ENCODE data around the gene XYLT1.
"Not testable (repeated sequence)": the region's sequence is repeated elsewhere in the genome, so short reads cannot be mapped to it uniquely, and the experiment has no call there.

The XYLT1 gene

DNA sequence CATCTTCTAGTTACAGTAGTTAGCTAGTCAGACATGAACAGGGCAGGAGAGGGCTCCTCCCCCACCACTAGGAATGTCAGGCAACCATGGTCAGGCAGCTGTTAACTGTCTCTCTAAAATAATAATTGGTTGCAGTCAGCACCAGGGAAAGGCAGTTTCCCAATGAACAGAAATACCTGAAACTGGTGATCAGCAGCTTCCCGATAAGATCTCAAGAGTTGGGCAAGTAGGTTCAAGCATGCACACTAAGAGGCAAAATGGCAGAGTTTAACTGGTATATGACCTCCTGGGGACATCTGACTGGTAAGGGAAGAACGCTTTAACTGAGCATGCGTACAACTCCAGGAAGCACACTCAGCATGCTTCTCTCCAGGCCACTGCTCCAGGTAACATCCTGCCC is 12.6 kb upstream of the XYLT1 start:
- DNase-seq (ENCODE audit: low spot score), result no peak

DNA sequence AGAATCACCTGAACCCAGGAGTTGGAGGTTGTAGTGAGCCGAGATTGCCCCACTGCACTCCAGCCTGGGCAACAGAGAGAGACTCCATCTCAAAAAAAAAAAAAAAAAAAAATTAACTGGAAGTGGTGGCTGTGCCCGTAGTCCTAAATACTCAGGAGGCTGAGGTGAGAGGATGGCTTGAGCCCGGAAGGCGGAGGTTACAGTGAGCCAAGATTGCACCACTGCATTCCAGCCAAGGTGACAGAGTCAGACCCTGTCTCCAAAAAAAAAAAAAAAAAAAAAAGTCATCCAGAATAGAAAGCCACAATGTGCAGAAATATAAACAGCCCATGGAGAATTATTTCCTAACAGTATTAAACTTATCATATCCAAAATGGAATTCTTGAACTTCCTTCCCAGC is 11.6 kb upstream of the XYLT1 start:
- not testable (repeated sequence) for DNase-seq (ENCODE audit: low spot score)

DNA sequence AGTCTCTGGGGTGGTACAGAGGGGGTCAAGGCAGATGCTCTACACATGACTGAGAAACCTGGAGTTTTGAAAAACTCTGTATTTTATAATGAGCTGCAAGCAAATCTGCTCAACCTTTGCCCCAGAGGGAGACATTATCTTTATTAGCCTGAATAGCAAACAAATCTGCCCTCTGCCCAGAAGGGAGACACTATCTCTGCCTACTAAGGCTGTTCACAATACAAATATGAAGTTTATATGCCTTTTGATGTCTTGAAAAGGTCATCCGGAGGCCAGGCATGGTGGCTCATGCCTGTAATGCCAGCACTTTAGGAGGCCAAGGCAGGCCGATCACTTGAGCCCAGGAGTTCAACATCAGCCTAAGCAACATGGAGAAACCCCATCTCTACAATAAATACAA is 11.0 kb upstream of the XYLT1 start:
- DNase-seq (ENCODE audit: low spot score), result no peak

DNA sequence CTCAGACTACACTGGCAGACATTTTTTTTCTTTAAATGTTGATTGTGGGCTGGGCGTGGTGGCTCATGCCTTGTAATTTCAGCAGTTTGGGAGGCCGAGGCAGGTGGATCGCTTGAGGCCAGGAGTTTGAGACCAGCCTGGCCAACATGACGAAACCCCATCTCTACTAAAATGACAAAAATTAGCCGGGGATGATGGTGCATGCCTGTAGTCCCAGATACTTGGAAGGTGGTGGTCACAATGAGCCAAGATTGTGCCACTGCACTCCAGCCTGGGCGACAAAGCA is 6.4 kb upstream of the XYLT1 start:
- not testable (repeated sequence) for DNase-seq (ENCODE audit: low spot score)

DNA sequence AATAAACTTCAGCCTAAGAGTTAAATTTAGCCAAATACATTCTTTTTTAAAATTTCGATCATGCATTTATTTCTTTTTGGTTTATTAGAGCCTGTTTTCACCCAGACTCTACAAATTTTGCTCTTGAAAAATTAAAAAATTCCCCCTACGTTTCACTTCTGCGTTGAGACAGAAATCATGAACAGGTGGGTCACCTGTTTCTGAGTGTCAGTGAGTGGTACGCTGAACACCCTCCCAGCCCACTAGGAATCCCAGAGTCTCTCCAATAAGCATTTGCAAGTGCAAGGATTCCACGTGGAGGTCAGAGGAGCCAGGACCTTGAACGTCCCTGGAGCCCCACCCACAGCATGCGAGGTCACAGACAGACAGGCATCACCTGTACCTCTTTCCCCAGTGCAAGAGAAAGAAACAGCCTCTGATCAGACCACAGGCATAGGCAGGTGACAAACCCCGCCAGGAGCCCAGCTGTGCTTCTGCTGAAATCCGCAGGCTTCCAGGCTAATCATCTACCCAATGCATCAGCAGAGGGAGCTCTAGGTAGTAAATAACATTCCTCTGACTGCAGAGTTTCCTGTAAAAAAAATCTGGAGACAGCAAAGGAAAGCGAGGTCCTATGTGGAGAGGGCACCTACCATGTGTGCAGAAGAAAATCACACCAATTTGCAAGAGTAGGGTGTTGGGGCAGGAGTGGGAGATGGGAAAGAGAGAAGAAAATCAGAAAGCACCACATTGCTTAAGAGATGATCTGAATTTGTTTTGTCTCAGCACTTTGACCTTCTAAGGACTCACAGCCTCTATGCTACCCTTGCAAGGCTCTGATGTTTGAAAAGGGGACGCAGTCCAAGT is 5.9 kb upstream of the XYLT1 start:
- peak; percentile 60 for DNase-seq (ENCODE audit: low spot score)

DNA sequence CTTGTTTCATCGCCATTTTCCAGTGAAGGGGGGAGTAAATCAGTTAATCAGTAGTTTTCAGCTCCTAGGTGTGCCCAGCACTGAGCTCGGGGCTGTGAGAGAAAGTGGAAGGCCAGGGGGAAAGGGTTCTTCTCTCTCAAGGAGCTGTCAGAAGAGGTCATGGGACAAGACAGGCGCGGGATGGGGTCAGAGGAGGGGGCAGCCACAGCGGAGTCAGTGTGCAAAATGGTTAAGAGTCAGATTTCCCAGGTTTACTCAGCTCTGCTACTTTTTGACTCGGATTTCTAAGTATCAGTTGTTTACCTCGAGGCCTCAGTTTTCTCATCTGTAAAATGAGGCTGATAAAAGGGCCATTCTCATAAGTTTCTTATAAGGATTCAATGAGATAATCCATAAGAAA is 4.3 kb upstream of the XYLT1 start:
- DNase-seq (ENCODE audit: low spot score), result no peak

DNA sequence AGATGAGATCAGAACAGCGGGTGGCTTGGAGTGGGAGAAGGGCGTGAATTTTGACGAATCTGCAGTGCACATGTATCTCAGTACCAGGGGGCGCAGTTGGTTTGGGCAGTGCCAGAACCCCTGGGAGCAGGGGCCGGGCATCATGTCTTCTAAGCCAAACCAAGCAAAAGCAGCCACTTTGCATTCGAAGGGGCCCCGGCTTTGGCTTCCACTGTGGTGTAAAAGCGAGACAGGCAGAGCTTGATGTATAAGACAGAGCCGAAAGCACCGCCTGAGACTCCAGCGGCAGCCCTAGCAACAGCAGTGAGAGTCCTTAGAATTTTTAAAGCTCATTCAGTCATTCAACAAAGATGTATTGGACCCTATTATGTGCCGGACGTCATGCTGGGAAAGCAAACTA is 3.8 kb upstream of the XYLT1 start:
- DNase-seq (ENCODE audit: low spot score), result no peak

DNA sequence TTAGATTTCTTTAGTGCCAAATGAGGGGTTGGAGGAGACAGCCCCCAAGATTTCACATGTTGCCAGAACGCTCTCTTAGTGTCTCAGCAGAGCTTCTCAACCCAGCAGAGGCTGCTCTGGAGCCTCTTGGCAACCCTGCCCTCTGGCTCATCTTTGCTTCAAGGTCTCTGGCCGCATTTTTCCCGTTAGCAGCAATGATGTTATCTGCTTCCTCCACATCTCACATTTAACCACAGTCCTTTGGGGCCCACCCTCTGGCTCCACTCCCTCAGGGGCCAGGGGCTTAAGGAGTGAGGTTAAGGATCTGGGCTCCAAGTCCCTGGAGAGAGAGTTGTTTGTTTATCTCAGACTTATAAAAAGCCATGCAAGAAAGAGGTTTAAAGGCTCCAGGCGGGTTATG is 3.3 kb upstream of the XYLT1 start:
- DNase-seq (ENCODE audit: low spot score), result no peak

DNA sequence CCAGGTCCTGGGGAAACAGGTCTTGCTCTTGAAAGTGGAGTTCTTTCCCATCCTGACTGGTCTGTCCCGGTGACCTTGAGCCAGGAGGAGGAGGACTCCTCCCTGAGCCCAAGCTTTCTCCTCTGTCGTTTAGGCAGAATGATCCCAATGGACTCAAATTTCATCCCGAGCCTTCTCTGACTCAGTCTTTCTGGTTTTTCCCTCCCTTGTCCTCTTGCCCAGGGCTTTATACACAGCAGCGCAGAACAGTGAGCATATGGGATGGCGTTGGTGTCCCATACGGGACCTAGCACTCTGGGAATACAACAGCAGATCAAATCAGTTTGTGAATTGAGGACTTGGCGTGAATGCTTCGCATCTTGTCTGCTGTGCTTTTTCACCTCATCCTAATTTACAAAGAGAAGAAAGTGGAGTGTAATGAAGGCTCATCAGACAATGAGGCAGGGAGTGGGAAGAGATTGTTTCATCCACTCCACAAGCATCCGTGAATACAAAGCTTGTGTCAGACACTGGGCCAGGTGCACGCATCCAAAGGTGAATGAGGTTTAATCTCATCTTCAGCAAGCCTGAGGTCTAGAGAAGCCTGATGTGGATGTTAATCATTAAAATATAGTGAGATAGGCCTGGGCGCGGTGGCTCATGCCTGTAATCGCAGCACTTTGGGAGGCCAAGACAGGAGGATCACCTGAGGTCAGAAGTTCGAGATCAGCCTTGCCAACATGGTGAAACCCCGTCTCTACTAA is 1.1 kb upstream of the XYLT1 start:
- no peak for DNase-seq (ENCODE audit: low spot score)

DNA sequence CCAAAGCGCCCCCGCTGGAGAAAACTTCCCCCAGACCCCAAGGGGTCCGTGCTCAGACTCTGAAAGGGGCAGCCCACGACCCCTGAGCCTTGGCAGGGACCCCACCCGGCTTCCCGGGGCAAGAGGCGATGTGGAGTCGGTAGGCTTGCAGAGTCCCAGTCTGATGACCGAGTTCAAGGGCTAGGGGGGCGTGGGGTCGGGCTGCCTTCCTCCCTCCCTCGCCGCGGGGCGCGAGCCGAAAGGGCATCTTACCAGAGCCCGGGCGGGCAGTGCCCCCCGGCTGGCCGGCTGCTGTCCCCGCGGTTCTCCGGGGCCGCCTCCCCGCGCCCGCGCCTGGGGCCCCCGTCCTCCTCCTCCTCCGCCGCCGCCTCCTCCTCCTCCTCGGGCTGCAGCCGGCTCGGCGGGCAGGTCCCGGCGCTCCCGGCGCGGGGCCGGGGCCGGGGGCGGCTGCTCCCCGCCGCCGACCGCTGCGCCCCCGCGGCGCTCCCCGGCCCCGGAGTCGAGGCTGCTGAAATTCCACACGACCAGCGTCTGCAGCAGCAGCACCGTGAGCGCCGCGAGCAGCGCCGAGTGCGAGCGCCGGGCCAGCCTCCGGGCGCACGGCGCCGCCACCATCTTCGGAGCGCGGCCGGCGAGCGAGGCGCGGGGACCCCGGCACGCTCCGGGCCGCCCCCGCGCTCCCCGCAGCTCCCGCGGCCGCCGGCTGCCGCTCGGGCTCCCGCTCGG is 415 bp downstream of the XYLT1 start:
- no peak for DNase-seq (ENCODE audit: low spot score)

DNA sequence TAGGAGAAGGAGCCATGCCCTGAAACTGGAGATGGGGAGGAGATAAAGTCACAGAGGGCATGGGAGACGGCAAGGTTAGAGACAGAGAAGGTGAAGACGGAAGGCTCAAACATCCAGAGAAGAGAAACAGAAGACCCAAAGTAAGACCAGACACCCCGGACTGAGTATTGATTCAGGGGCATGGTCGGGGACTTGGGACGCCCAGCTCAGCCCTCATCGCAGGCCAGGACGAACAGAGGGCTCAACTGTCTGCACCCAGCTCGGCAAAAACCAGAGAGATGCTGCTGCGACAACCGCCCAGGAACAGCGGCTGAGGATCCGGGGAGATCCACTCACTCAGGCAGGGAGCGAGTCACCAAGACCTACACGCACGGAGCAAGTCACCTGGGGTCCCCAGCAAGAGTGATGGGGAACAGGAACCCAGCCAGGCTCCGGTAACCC is 999 bp downstream of the XYLT1 start:
- no peak for DNase-seq (ENCODE audit: low spot score)

DNA sequence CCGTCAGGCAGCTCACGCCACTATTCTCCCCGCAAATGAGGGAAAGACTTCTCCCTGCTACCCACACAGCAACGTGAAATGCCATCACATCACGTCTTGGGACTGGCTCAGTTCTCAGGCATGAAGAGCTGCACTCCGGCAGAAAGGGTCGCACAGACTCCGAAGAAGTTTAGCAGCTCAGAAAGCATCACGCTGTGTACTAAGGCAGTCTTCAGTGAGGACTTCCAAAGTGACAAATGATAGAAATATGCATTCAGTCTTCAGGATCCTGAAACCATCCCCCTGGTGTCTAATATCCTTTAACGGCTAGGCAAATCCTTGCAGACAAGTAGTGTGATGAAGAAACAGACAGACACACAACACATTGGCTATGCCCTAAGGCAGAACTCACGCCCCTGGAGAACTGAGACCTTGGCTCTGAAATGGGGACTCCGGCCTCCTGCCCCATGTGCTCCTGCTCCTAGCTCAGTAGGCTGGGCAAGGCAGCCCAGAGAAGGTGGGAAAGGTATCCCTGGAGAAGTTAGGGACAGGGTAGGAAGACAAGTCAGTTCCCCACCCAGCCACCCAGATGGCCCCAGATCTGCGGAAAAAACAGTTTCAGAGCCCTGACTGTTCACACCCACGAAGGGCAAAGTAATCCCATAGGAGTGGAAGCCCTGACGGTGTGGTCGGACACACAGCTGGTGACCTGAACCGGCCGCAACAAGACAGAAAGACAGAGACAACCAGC is 1.6 kb downstream of the XYLT1 start:
- DNase-seq (ENCODE audit: low spot score), result no peak

DNA sequence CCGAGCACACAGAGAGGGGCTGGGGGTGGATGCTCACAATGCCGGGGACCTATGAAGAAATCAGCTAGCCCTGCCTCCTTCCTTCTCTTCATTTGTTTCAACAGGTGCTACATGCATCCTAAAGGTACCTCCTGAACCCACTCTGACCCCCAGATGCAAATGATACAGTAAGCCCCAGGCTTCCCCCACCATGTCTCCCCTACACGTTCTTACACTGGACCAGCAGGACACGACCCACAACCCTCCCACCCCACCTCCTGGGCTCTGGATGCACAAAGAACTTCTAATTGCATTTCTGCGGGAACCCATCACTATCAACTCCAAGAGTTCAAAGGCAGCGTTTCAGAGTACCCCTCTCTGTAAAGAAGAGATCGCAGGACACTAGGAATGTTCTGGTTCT is 2.1 kb downstream of the XYLT1 start:
- DNase-seq (ENCODE audit: low spot score), result no peak

DNA sequence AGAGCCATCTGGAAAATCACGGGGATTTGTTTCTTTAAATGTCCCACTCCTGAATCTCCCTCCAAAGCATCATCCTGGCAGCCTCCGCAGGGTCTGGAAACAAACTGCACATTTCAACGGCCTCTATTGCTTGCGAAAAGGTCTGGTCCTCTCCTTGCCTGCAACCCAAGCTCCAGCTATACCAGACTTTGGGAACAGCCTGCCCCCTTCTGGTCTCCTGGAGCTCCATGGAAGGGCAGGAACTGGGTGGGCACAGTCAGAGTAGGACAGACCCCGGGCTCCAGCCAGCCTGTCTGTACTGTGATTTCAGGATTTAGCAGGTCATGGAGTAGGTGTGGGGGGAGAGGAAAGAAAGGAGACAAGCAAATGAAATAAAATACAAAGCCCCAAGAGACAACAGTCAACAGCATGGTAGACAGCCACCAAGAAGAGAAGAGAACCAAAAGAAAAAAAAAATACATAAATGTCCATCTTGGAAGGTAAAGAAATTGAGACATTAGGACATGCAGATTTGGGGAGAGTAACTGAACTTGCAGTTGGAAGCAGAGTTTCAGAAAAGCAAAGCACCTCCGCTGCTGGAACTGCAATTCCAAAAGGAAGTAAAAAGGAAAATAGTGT is 2.7 kb downstream of the XYLT1 start:
- peak; percentile 46 for DNase-seq (ENCODE audit: low spot score)

DNA sequence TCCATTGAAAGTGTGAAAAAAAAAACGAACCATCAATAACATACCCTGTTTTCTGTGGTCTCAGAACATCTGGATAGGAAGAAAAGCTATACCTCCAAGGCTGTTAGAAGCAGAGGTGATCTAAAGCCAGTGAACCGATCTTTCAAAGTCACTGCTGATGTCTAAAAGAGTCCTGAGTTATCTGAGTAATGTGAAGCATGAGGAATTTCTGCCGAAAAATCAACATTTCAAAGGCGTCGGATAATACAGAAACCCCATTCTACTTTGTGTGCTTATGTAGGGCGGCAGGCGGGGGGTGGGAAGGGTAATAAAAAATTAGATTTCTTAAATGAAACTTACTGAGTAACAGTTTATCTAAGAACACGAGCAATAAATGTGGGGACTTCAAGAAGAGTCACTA is 3.9 kb downstream of the XYLT1 start:
- DNase-seq (ENCODE audit: low spot score), result no peak

DNA sequence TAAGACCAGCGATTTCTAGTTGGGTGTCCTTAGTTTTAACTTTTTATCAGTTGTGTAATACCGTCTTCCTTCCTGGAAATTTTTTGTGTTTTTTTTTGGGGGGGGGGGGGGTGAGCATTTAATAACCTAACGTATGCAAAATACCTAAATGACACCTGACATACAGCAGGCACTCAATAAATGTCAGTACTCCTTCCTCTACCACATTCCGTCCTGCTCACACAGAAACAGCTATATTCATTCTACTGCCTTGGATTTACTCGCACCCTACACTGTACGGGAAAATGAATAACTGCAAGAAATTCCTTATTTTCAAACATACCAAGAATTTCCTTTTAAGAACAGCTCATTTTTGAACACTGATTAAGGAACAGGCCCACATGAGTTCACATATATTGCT is 5.3 kb downstream of the XYLT1 start:
- DNase-seq (ENCODE audit: low spot score), result no peak

DNA sequence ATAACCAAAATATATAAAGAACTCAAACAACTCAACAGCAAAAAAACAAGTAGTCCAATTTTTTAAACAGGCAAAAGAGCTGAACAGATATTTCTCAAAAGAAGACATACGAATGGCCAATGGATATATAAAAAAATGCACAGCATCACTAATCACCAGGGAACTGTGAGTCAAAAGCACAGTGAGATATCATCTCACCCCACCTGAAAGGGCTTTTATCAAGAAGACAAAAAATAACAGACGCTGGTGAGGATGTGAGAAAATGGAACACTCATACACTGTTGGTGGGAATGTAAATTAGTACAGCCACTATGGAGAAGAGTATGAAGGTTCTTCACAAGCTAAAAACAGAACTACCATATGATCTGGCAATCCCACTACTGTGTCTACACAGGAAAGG is 7.4 kb downstream of the XYLT1 start:
- no peak for DNase-seq (ENCODE audit: low spot score)

DNA sequence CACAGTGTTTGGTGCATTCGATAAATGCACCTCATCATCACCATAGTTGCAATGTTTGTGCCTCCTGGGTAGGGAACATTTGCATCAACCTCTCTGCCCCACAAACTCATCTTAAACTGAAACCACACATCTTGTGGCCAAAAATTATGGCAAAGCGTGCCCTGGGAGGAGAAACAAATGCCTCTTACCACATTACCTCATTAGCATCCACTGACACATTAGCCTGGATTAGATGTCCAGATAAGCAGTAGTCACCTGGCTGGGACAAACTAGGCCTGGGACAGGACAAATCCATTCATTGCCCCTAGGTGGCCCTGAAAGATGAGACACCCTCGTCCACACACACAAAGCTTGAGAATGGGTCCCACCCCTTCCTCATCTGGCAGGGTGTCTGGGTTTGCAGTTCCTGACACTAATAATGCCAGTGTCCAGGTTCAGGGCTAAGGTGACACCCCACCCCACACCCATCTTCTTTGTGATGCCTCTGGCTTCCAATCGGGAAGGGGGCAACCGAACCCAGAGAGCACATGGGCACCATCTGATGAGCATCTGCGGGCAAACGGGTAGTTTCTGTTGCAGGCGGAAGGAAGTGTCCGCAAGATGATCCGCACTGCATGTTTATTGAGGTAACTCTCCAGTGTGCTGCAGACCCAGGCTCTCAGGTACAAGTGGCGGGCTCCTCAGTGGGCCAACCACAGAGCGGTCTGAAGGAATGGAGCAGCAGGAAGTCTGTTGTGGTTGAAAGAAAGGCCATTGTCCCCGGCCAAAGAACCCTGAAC is 8.6 kb downstream of the XYLT1 start:
- DNase-seq (ENCODE audit: low spot score), result no peak

DNA sequence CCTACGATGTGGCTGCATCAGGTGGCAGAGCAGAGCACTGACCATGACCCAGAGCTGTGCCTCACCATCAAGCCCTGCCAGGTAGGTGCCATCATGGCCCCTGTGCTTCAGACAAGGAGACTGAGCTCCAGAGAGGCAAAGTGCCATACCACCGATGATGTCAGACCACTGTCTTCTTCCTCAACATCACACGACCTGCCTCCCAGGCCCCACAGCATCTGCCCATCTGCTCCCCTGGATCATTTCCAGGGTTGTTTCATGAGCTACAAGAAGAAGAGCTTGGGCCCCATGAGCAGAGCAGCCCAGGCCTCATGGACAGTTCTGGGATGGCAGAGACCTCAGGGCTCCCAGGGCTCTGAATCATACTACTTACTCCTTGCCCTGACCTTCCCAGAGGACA is 9.9 kb downstream of the XYLT1 start:
- DNase-seq (ENCODE audit: low spot score), result no peak

DNA sequence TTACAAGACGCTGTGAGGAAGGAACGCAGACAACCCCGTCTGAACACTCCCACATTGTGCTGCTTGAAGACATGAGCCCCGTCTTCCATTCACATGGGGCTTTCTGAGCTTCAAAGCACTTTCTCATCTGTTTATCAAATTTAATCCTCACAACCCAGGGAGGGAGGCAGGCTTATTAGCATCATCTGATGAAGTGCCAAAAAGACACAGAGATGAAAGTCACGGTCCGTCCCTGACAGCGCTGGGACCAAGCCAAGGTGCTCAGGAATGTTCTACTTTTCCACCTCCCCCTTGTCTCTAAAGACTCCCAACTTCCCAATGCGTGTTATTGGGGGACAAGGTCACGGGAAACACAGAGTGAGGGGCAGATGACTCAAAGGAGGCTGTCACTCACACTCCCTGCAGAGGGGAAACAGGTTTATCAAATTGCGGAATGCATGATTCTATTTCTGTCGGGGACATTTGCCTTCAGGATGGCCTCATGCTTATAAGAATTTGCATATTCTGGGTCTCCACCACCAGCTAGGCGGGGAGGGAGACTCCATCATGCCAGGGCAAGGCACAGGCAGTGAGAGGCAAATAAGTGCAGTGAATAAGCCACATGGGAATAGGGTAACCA is 10.7 kb downstream of the XYLT1 start:
- DNase-seq (ENCODE audit: low spot score), result no peak

DNA sequence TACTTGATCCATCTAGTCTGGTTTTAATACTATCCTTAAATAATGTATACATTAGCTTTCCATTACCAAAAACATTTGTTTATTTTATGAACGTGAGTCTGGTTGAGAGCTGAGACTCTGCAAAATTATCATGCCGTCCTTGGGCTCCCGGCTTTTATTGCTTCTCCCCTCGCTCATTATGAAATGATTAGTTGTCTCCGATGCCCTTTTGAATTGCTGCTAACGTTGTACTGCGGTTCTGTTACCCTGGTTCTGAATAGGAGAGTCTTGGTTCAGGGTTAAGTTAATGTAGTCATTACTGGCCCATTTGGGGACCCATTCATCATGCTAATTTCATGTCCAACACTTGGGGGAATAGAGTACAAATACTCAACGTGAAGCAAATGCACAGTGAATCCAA is 12.8 kb downstream of the XYLT1 start:
- no peak for DNase-seq (ENCODE audit: low spot score)

All from CD4-positive, alpha-beta T cell treated with Interleukin-6 at 100 ng/mL for 8 hours (primary cell).